Measurements from ENCODE around the gene RFWD3.
A peak's percentile ranks its signal among the peaks of the same experiment; 100 is the strongest.

Gene RFWD3

GRCh38 chr16:74605746-74606520 is 60.7 kb downstream of the RFWD3 start:
- DNase-seq (ENCODE audit: low read depth) = no peak
- H3K4me3 ChIP-seq (ENCODE audit: low read depth, low read length) = peak overlapping the region; percentile 91
- no peak for TF ChIP-seq CTCF (IDR thresholded peaks at IDR 0.05; ENCODE audit: low read depth, low read length, missing control alignments)
- in situ Hi-C loops (cut with HindIII; ENCODE audit: low sequenced_read_pairs) = no loop called here

GRCh38 chr16:74605332-74605731 is 61.3 kb downstream of the RFWD3 start:
- H3K4me3 ChIP-seq (ENCODE audit: low read depth, low read length) = peak overlapping the region; percentile 91
- DNase-seq (ENCODE audit: low read depth) = no peak
- TF ChIP-seq CTCF (IDR thresholded peaks at IDR 0.05; ENCODE audit: low read depth, low read length, missing control alignments) = no peak
- in situ Hi-C loops (cut with HindIII; ENCODE audit: low sequenced_read_pairs) = no loop called here

GRCh38 chr16:74603848-74604247 is 62.8 kb downstream of the RFWD3 start:
- in situ Hi-C loops (cut with HindIII; ENCODE audit: low sequenced_read_pairs) = no loop called here
- no peak overlapping the region for H3K4me3 ChIP-seq (ENCODE audit: low read depth, low read length)
- DNase-seq (ENCODE audit: low read depth) = no peak
- TF ChIP-seq CTCF (IDR thresholded peaks at IDR 0.05; ENCODE audit: low read depth, low read length, missing control alignments) = no peak

GRCh38 chr16:74601126-74601871 is 65.4 kb downstream of the RFWD3 start:
- in situ Hi-C loops (cut with HindIII; ENCODE audit: low sequenced_read_pairs) = no loop called here
- DNase-seq (ENCODE audit: low read depth) = no peak
- no peak overlapping the region for H3K4me3 ChIP-seq (ENCODE audit: low read depth, low read length)
- no peak for TF ChIP-seq CTCF (IDR thresholded peaks at IDR 0.05; ENCODE audit: low read depth, low read length, missing control alignments)

GRCh38 chr16:74596586-74596985 is 70.1 kb downstream of the RFWD3 start:
- no peak overlapping the region for H3K4me3 ChIP-seq (ENCODE audit: low read depth, low read length)
- TF ChIP-seq CTCF (IDR thresholded peaks at IDR 0.05; ENCODE audit: low read depth, low read length, missing control alignments) = no peak
- in situ Hi-C loops (cut with HindIII; ENCODE audit: low sequenced_read_pairs) = no loop called here
- DNase-seq (ENCODE audit: low read depth) = no peak

GRCh38 chr16:74592847-74593246 is 73.8 kb downstream of the RFWD3 start:
- in situ Hi-C loops (cut with HindIII; ENCODE audit: low sequenced_read_pairs) = no loop called here

More at GRCh38 chr16:74592847-74593246, 73.8 kb downstream of the RFWD3 start:
- DNase-seq (ENCODE audit: low read depth) = no peak
- no peak for TF ChIP-seq CTCF (IDR thresholded peaks at IDR 0.05; ENCODE audit: low read depth, low read length, missing control alignments)
- no peak overlapping the region for H3K4me3 ChIP-seq (ENCODE audit: low read depth, low read length)
